Parathyroid adenoma (tissue), 2 donors: ENCODE measurements around the gene XPNPEP1.

ENCODE experiments used
- H2AFZ ChIP-seq: fragments of 300-600 bp; sonication (generic); one replicate; pipeline ENCODE4 v1.7.0; 2017; ENCODE audit warnings: antibody characterized with exemption, mild to moderate bottlenecking
- H3K27ac ChIP-seq: fragments of 300-600 bp; sonication (generic); one replicate; pipeline ENCODE4 v1.7.0; 2017
- H3K27me3 ChIP-seq: fragments of 300-600 bp; sonication (generic); one replicate; pipeline ENCODE4 v1.7.0; 2017; ENCODE audit warnings: low read length; ENCODE audit not compliant: control insufficient read depth, insufficient read depth
- H3K36me3 ChIP-seq: fragments of 300-600 bp; sonication (generic); one replicate; pipeline ENCODE4 v1.7.0; 2017; ENCODE audit warnings: low read length; ENCODE audit not compliant: control insufficient read depth, insufficient read depth
- H3K4me1 ChIP-seq: fragments of 300-600 bp; sonication (generic); one replicate; pipeline ENCODE4 v1.7.0; 2017; ENCODE audit warnings: control low read depth
- H3K4me2 ChIP-seq: fragments of 300-600 bp; sonication (generic); one replicate; pipeline ENCODE4 v1.7.0; 2017; ENCODE audit warnings: low read length
- H3K4me3 ChIP-seq: fragments of 300-600 bp; sonication (generic); one replicate; pipeline ENCODE4 v1.7.0; 2017; ENCODE audit warnings: low read depth, low read length
- H3K79me2 ChIP-seq: fragments of 300-600 bp; sonication (generic); one replicate; pipeline ENCODE4 v1.7.0; 2017; ENCODE audit warnings: control low read depth
- H3K9ac ChIP-seq: fragments of 300-600 bp; sonication (generic); one replicate; pipeline ENCODE4 v1.7.0; 2017; ENCODE audit warnings: mild to moderate bottlenecking
- H3K9me3 ChIP-seq: fragments of 300-600 bp; sonication (generic); one replicate; pipeline ENCODE4 v1.7.0; 2017; ENCODE audit warnings: low read length; ENCODE audit not compliant: control insufficient read depth
- TF ChIP-seq, protein P1 (sequence below): fragments of 300-600 bp; sonication (generic); IDR thresholded peaks from one replicate; pipeline ENCODE4 v1.7.0; 2017; ENCODE audit warnings: antibody characterized with exemption, mild to moderate bottlenecking
- donor health status: primary hyperparathyroidism.

Gene XPNPEP1

DNA sequence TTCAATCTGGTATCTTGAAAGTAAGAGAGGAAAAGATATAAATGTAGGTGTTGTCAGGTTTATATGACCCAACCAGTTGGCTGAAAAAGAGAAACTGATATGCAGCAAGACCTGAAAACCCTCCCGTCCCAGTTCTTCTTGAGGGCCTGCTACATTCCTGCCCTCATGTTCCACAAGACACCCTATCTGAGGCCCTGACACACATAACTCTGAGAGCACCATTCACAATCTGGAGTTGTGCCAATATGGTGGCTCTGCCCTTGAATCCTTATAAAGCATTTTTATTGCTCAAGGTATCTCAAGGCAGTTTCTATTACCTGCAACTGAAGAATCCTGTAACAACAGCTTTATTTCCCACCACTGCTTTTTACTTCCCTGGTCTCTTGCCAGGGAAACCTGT, 17.0 kb downstream of the XPNPEP1 start:
- H2AFZ ChIP-seq, result no peak overlapping the region
- H3K4me1 ChIP-seq, result peaks cover 27% of the 10 kb centered on the region
- no peak overlapping the region for H3K4me3 ChIP-seq
- H3K36me3 ChIP-seq, result no peaks in the 10 kb centered on the region
- TF ChIP-seq, protein P1, sequence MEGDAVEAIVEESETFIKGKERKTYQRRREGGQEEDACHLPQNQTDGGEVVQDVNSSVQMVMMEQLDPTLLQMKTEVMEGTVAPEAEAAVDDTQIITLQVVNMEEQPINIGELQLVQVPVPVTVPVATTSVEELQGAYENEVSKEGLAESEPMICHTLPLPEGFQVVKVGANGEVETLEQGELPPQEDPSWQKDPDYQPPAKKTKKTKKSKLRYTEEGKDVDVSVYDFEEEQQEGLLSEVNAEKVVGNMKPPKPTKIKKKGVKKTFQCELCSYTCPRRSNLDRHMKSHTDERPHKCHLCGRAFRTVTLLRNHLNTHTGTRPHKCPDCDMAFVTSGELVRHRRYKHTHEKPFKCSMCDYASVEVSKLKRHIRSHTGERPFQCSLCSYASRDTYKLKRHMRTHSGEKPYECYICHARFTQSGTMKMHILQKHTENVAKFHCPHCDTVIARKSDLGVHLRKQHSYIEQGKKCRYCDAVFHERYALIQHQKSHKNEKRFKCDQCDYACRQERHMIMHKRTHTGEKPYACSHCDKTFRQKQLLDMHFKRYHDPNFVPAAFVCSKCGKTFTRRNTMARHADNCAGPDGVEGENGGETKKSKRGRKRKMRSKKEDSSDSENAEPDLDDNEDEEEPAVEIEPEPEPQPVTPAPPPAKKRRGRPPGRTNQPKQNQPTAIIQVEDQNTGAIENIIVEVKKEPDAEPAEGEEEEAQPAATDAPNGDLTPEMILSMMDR, result no peak
- no peak overlapping the region for H3K4me2 ChIP-seq
- H3K9me3 ChIP-seq, result no peaks in the 10 kb centered on the region
- no peak overlapping the region for H3K9ac ChIP-seq
- H3K27ac ChIP-seq, result no peak overlapping the region
- no peaks in the 10 kb centered on the region for H3K79me2 ChIP-seq
- no peaks in the 10 kb centered on the region for H3K27me3 ChIP-seq

DNA sequence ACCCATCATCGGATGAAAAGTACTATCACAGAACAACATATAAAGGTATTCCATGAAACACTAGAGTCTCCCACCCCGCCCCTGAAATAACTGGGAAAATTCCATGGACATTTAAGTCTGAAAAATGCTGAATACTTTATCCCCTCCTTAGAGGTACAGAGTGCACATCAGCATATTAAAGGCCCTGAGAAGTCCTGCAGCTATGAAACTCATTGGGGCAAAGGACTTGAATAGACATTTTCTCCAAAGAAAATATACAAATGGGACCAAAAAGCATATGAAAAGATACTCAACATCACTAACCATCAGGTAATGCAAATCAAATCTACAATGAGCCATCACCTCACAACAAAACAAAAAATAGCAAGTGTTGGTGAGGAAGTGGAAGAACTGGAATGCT, 18.9 kb downstream of the XPNPEP1 start:
- H3K4me1 ChIP-seq, result peaks cover 32% of the 10 kb centered on the region
- H3K4me2 ChIP-seq, result no peak overlapping the region
- no peaks in the 10 kb centered on the region for H3K27me3 ChIP-seq
- no peak overlapping the region for H3K9ac ChIP-seq
- H3K79me2 ChIP-seq, result peaks cover 8% of the 10 kb centered on the region
- H2AFZ ChIP-seq, result no peak overlapping the region
- TF ChIP-seq, protein P1, result no peak
- H3K27ac ChIP-seq, result no peak overlapping the region
- H3K4me3 ChIP-seq, result no peak overlapping the region
- no peaks in the 10 kb centered on the region for H3K36me3 ChIP-seq
- no peaks in the 10 kb centered on the region for H3K9me3 ChIP-seq

DNA sequence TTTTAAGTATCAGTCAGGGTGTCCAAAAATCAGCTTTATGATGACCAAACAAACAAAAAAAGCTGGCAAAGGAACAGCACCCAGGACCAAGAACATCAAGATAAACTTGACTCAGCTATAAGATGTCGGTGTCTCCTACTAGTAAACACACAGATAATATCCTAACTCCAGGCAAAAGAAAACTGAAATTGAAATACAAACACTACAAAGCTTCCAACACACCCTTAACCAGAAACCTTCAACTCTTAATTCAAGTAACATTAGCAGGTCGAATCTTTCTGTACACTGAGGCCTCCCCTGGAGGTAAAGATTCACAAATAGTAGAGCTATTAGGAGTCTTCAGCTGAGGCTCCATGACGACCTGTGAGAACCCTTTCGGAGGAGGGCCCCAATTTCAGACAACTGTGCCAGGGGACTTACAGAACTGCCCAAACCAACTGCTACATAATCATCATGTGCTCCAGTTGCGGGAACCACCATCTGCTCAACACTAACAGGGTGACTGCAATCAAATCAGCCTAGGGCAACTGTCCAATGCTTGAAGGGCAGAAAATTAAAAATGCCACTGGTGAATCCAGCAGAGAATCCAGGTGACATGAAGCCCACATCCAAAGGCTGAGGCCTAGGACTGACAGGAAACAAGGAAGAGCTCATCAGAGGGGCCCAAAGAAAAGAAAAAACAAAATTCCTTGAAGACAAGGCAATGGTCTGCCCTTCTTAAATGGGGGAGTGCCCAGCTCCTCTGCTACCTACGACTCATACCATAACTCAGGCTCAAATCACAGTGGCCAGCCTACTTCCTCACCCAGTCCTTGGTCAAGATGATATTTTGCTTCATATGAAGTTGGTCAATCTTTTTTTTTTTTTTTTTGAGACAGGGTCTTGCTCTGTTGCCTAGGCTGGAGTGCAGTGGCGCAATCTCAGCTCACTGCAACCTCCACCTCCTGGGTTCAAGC, 20.0 kb downstream of the XPNPEP1 start:
- TF ChIP-seq, protein P1, result no peak
- no peaks in the 10 kb centered on the region for H3K27me3 ChIP-seq
- H3K4me2 ChIP-seq, result peak overlapping the region; percentile 61
- H2AFZ ChIP-seq, result peak overlapping the region; percentile 58
- peak overlapping the region; percentile 36 for H3K4me3 ChIP-seq
- no peaks in the 10 kb centered on the region for H3K9me3 ChIP-seq
- H3K36me3 ChIP-seq, result no peaks in the 10 kb centered on the region
- H3K4me1 ChIP-seq, result peaks cover 41% of the 10 kb centered on the region
- no peak overlapping the region for H3K9ac ChIP-seq
- peaks cover 9% of the 10 kb centered on the region for H3K79me2 ChIP-seq
- peak overlapping the region; percentile 71 for H3K27ac ChIP-seq

DNA sequence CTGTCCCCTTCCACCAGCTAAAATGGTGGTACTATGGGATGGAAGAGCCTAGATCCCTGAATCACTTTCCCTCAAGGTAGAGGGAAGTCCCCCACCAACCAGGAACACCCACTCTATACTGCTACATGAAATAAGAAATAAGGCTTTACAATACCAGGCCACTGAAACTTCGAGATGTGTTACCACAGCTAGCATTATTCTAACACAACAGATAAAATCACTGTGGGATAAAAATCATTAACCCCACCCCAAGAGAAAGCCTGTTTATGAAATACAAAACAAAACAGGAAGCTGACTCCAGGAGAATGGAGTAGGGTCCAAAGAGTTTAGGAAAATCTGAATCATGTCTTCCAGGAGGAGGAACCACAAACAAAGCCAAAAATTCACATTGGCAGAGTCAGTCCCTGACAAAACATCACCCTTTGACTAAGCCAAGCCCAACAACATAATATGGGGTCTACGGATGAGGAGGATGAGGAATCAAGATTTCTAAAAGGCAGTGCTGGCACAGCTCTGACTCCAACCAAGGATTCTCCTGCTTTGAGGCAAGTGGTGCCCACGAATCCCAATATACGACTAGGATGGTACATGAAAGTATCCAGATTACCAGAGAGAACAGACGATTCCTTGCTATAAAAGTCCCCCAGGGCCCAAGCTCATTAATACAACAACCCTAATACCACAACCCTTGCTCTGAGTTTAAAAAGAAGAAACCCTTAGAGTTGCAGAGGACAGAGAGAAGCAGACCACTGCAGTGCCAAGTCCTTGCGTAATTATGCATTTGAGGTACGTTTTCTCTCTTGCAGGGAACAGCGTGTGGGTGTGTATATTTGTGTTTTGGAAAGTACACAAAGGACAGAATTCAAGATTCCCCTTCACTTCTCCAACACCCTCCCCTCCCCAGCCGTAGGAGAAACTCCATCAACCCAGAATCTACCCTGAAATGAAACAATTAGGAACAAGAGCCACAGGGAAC, 23.7 kb downstream of the XPNPEP1 start:
- TF ChIP-seq, protein P1, result no peak
- Histone ChIP-seq H3K79me2 (peaks cover 21% of the 10 kb centered on the region), H3K27ac (peak overlapping the region; percentile 1), H2AFZ (no peak overlapping the region), H3K4me1 (peaks cover 39% of the 10 kb centered on the region), H3K4me3 (no peak overlapping the region), H3K9ac (no peak overlapping the region), H3K36me3 (no peaks in the 10 kb centered on the region), H3K27me3 (no peaks in the 10 kb centered on the region), H3K4me2 (peak overlapping the region; percentile 22), H3K9me3 (no peaks in the 10 kb centered on the region)
